Karpas-422 (cell line): ENCODE data around the gene EGFL8. TPM values are rescaled to one million over a fixed set of nuclear protein-coding genes. Genes with fewer than 3 reads are reported as not detected.

ENCODE experiments used
- DNase-seq: peaks from one replicate; pipeline ENCODE4 v3.0.0-alpha.2; 2015
- H2AFZ ChIP-seq: fragments of 200-600 bp; sonication (generic); 2 replicates; pipeline ENCODE4 v1.6.1; 2014; ENCODE audit warnings: antibody characterized with exemption, low read length, mixed read lengths
- H3K27ac ChIP-seq: fragments of 200-600 bp; sonication (generic); 2 replicates; pipeline ENCODE4 v1.5.1; 2014; ENCODE audit warnings: mild to moderate bottlenecking, low read length, moderate library complexity
- H3K27me3 ChIP-seq: fragments of 200-600 bp; sonication (generic); 2 replicates; pipeline ENCODE4 v1.6.1; 2014; ENCODE audit warnings: low read length, mixed read lengths
- H3K36me3 ChIP-seq: fragments of 200-600 bp; sonication (generic); 2 replicates; pipeline ENCODE4 v1.6.1; 2014; ENCODE audit warnings: low read length, mixed read lengths; ENCODE audit not compliant: insufficient read depth
- H3K4me1 ChIP-seq: fragments of 200-600 bp; sonication (generic); 2 replicates; pipeline ENCODE4 v1.6.1; 2014; ENCODE audit warnings: mild to moderate bottlenecking, low read length, mixed read lengths
- H3K4me2 ChIP-seq: fragments of 200-600 bp; sonication (generic); 2 replicates; pipeline ENCODE4 v1.6.1; 2014; ENCODE audit warnings: low read length, low read depth, mild to moderate bottlenecking; ENCODE audit not compliant: poor library complexity, severe bottlenecking
- H3K4me3 ChIP-seq: fragments of 200-600 bp; sonication (generic); 2 replicates; pipeline ENCODE4 v1.5.1; 2014; ENCODE audit warnings: mild to moderate bottlenecking, antibody characterized with exemption, low read length, mixed read lengths
- H3K79me2 ChIP-seq: fragments of 200-600 bp; sonication (generic); 2 replicates; pipeline ENCODE4 v1.6.1; 2014; ENCODE audit warnings: mild to moderate bottlenecking, low read length, mixed read lengths
- H3K9ac ChIP-seq: fragments of 200-600 bp; sonication (generic); 2 replicates; pipeline ENCODE4 v1.6.0; 2014; ENCODE audit warnings: low read length
- H3K9me2 ChIP-seq: fragments of 200-600 bp; sonication (generic), shearing (Covaris generic); replicated peaks from 2 replicates; pipeline ENCODE4 v1.6.0; 2014; ENCODE audit warnings: mild to moderate bottlenecking, low read length, moderate library complexity; ENCODE audit not compliant: insufficient read depth
- H3K9me3 ChIP-seq: fragments of 300-700, 200-600 bp; sonication (generic); 2 replicates; pipeline ENCODE4 v1.6.1; 2014; ENCODE audit warnings: low read length, mixed read lengths
- H4K20me1 ChIP-seq: fragments of 200-600 bp; sonication (generic); 2 replicates; pipeline ENCODE4 v1.6.1; 2014; ENCODE audit warnings: mild to moderate bottlenecking, antibody characterized with exemption, low read length, low read depth; ENCODE audit not compliant: insufficient read depth
- total RNA-seq: library from RNA; depleted of rRNA; stranded (reverse); fragments of >200 nt; shearing (Covaris generic); gene quantifications from 2 replicates; pipeline ENCODE4 v1.2.3, GENCODE V29; 2014; ENCODE audit warnings: low replicate concordance; rRNA removed

EGFL8 gene
- total RNA-seq, result 3.7 and 4.9 TPM in 2 replicates

DNA sequence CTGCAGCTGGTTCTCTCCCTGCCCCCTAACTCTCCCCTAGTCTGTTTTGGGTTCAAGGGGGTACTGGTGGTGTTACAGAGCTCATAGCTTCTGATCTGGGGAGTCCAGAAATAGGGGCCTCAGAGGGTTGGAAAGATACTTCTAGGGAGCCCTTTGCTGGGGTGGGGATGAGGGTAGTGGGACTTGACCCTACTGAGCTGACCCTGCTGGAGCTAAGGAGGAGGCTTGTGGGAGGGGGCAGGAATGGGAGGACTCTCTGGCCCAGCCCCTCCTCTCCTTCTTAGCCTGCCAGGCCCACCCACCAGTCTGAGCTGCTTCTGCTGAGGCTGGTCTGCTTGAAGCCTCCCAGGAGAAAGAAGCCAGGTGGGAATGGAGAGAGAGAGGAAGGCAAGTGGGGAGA lies at the start of gene EGFL8:
TSS of gene EGFL8 (plus strand) at position 301 of the 400 bp plus-strand sequence. CDS start 1,571 bp downstream, outside the sequence.
- no peak for DNase-seq
- H3K4me1 ChIP-seq, result peaks cover 12% of the 10 kb centered on the region
- H3K4me2 ChIP-seq, result no peak within 1 kb of the TSS

DNA sequence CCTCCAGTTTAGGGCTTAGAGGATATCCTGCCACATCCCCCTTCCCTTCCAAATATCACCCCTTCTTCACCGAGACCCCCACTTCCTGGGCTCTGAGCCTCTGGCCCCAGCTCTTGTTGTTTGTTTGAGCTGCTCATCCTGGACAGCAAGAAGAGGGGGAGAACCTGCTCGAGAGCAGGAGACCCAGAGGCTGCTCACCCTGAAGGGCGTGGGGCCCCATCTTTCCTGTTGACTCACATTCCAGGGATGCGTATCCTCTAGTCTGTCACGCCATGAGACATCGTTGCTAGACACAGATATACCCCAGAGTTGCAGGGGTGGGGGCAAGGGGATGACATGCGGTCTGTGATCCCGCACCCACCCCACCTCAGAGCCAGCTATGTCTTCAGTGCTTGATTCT lies 49.6 kb upstream of the EGFL8 start:
- H3K9ac ChIP-seq, result no peak overlapping the region
- H3K4me3 ChIP-seq, result no peak overlapping the region
- H3K27ac ChIP-seq, result no peak overlapping the region
- no peaks in the 10 kb centered on the region for H4K20me1 ChIP-seq
- H3K9me2 ChIP-seq, result no peaks in the 10 kb centered on the region
- no peaks in the 10 kb centered on the region for H3K4me1 ChIP-seq
- DNase-seq, result no peak
- H3K79me2 ChIP-seq, result no peaks in the 10 kb centered on the region
- H3K9me3 ChIP-seq, result no peaks in the 10 kb centered on the region
- H3K4me2 ChIP-seq, result no peak overlapping the region
- no peaks in the 10 kb centered on the region for H3K27me3 ChIP-seq
- peaks cover 7% of the 10 kb centered on the region for H3K36me3 ChIP-seq
- no peak overlapping the region for H2AFZ ChIP-seq

More for the DNA sequence above, at the start of gene EGFL8:
- Histone ChIP-seq H2AFZ (no peak within 1 kb of the TSS), H3K9ac (no peak within 1 kb of the TSS), H3K36me3 (peaks cover 7% of the 10 kb centered on the region; the same call in 1 of the 2 replicates), H3K27ac (no peak within 1 kb of the TSS), H3K79me2 (no peaks in the 10 kb centered on the region), H3K9me3 (no peaks in the 10 kb centered on the region), H4K20me1 (no peaks in the 10 kb centered on the region), H3K27me3 (no peaks in the 10 kb centered on the region), H3K9me2 (no peaks in the 10 kb centered on the region), H3K4me3 (no peak within 1 kb of the TSS)

DNA sequence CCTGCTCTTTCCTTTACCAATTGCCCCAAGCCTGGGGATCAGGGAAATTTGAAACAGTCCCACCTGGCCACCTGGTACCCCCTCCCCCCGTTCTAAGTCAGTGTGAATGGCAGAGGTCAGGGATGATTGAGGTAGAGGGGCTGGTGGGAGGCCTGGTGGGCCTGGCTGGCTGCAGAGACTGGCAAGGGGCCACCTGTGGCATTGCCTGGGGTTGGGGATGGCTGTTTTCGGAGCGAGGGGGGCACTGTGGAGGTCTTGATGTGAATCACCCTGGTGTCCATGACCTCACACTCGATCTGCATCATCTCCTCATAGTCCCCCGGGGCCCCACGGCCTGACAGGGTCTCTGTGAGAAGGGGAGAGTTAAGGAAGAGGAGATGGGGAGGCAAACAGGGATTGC lies 48.8 kb upstream of the EGFL8 start:
- Histone ChIP-seq H3K4me3 (no peak overlapping the region), H4K20me1 (no peaks in the 10 kb centered on the region), H3K9me2 (no peaks in the 10 kb centered on the region)

DNA sequence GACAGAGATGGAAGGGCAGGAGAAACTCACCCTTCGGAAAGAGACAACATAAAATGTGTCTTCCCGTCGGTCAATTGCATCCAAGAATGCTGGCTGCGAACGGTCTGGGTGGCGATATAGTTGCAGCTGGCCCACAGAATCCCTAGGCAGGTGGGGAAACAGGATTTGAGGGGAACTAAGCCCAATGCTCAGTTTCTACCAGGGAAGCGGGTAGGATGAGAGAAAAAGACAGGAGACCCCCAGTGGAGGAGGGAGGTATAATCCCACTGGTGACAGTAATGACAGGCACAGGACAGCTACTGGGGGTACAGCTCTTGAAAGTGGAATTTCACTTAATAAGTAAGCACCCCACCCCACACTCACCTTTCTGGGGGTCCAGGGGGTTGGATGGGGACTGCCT lies 47.7 kb upstream of the EGFL8 start:
- Histone ChIP-seq H3K4me1 (no peaks in the 10 kb centered on the region), H3K4me2 (no peak overlapping the region), H3K4me3 (no peak overlapping the region), H3K9ac (no peak overlapping the region), H3K36me3 (peaks cover 7% of the 10 kb centered on the region), H4K20me1 (no peaks in the 10 kb centered on the region), H3K27me3 (no peaks in the 10 kb centered on the region), H3K27ac (no peak overlapping the region), H3K9me3 (no peaks in the 10 kb centered on the region), H2AFZ (no peak overlapping the region), H3K9me2 (no peaks in the 10 kb centered on the region), H3K79me2 (no peaks in the 10 kb centered on the region)
- peak; percentile 64 for DNase-seq

More for the DNA sequence above, 48.8 kb upstream of the EGFL8 start:
- DNase-seq, result no peak
- no peak overlapping the region for H3K27ac ChIP-seq
- peaks cover 7% of the 10 kb centered on the region for H3K36me3 ChIP-seq
- no peak overlapping the region for H3K9ac ChIP-seq
- no peaks in the 10 kb centered on the region for H3K4me1 ChIP-seq
- no peak overlapping the region for H3K4me2 ChIP-seq
- H3K27me3 ChIP-seq, result no peaks in the 10 kb centered on the region
- no peaks in the 10 kb centered on the region for H3K9me3 ChIP-seq
- H2AFZ ChIP-seq, result no peak overlapping the region
- no peaks in the 10 kb centered on the region for H3K79me2 ChIP-seq

DNA sequence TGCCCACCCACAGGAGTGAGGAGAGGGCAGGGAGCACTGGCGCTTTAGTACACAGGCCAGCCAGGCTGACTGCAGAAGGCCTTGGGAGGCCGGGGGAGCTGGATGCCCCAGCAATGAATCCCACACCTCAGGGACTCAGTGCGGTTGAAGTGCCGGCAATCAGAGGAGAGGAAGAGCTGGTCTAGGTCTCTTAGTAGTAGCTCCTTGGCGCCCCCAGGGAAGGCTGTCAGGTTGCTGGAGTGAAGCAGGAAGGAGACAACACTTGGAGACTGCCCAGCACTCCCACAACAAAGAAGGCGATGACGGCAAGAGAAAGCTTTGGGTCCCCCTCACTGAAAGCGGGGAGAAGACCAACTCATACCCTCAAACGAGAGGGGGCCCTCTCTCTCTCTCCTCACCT lies 46.9 kb upstream of the EGFL8 start:
- H3K9ac ChIP-seq, result no peak overlapping the region
- no peak overlapping the region for H3K4me2 ChIP-seq
- no peaks in the 10 kb centered on the region for H3K4me1 ChIP-seq
- no peak for DNase-seq
- H3K9me3 ChIP-seq, result no peaks in the 10 kb centered on the region
- no peaks in the 10 kb centered on the region for H3K9me2 ChIP-seq
- H3K79me2 ChIP-seq, result no peaks in the 10 kb centered on the region
- peaks cover 7% of the 10 kb centered on the region for H3K36me3 ChIP-seq
- H2AFZ ChIP-seq, result no peak overlapping the region
- no peak overlapping the region for H3K27ac ChIP-seq
- no peaks in the 10 kb centered on the region for H3K27me3 ChIP-seq
- H3K4me3 ChIP-seq, result no peak overlapping the region
- H4K20me1 ChIP-seq, result no peaks in the 10 kb centered on the region

DNA sequence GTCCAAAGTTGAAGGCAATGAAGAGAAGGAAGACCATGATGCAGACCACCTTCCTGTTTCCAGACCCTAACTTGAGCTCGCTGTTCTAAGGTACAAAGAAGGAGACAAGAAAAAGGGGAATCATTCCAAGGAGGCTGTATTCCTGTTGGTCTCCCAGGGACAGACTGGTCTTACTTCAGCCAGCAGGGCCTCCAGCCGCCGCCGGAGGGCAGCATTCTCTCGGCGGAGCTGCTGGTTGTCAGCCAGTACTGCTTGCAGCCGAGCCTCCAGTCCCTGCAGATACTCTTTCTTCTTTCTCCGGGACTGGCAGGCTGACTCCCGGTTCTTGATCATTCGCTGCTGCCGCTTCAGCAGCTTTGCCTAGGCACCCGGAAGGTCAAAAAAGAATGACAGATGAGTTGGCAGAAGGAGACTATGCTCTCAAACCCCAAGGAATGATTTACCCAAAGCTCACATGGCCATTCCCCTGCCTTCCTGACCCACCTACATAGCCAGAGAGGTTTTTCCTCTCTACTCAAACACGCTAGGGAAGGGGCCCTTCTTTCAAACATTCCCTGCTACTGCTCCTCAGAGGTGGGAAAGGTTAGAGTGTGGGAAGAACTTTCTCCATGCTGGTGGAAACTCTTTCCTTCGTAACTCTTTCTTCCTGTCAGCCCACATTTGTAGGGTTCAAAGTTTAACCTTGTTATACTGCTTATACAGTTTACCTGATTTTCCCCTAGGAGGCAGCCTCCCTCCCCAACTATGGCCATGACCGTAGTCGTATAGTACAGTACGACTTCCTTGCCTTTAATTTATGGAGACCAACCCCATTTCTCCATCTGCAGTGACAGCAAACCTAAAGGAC lies 45.4 kb upstream of the EGFL8 start:
- Histone ChIP-seq H3K27me3 (no peaks in the 10 kb centered on the region), H2AFZ (no peak overlapping the region), H3K27ac (no peak overlapping the region), H3K9ac (no peak overlapping the region), H3K4me2 (no peak overlapping the region), H3K9me2 (no peaks in the 10 kb centered on the region), H4K20me1 (no peaks in the 10 kb centered on the region), H3K36me3 (peaks cover 7% of the 10 kb centered on the region), H3K79me2 (no peaks in the 10 kb centered on the region), H3K9me3 (no peaks in the 10 kb centered on the region), H3K4me3 (no peak overlapping the region), H3K4me1 (no peaks in the 10 kb centered on the region)
- DNase-seq, result peak; percentile 87

DNA sequence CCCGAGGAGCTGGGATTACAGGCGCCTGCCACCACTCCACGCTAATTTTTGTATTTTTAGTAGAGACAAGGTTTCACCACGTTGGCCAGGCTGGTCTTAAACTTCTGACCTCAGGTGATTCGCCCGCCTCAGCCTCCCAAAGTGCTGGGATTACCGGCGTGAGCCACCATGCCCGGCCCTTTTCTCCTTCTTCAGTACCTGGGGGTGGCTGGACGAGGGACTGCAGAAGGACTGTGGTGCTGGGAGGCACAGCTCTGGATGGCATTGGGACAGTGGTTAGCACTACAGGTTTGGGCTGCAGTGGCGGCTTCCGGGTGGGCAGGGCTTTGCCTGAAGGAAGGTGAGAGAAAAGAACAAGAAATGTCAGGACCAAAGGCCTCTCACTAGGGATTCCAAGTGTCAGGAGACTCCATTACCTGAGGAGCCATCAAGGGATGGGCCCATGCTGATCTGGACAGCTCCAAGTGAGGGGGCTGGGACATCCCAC lies 43.8 kb upstream of the EGFL8 start:
- H3K9me2 ChIP-seq, result no peaks in the 10 kb centered on the region
- H3K36me3 ChIP-seq, result peaks cover 4% of the 10 kb centered on the region; the same call in 1 of the 2 replicates

DNA sequence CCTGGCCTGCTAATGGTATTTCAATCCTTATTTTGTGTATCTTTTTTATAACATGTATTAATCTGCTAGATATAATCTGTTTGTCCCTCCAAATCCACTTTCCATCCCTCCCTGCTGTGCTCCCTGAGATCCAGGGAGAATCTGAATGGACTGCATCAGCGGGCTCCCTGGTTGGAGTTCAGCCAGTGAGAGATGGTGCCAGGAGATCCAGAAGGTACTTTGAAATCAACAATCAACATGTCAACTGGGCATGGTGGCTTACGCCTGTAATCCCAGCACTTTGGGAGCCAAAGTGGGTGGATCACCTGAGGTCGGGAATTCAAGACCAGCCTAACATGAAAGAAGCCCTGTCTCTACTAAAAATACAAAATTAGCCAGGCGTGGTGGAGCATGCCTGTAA lies 40.7 kb upstream of the EGFL8 start:
- Histone ChIP-seq H3K9me2 (no peaks in the 10 kb centered on the region), H3K4me1 (peaks cover 20% of the 10 kb centered on the region), H2AFZ (no peak overlapping the region), H3K36me3 (no peaks in the 10 kb centered on the region; the same call in 1 of the 2 replicates), H3K79me2 (peaks cover 32% of the 10 kb centered on the region), H3K27ac (no peak overlapping the region), H3K9me3 (no peaks in the 10 kb centered on the region), H3K4me2 (no peak overlapping the region), H3K9ac (no peak overlapping the region), H4K20me1 (no peaks in the 10 kb centered on the region), H3K27me3 (no peaks in the 10 kb centered on the region), H3K4me3 (no peak overlapping the region)
- no peak for DNase-seq

More for the DNA sequence above, 43.8 kb upstream of the EGFL8 start:
- no peak overlapping the region for H3K4me3 ChIP-seq
- no peak overlapping the region for H2AFZ ChIP-seq
- H3K27me3 ChIP-seq, result no peaks in the 10 kb centered on the region
- no peaks in the 10 kb centered on the region for H3K4me1 ChIP-seq
- no peak overlapping the region for H3K4me2 ChIP-seq
- H3K79me2 ChIP-seq, result peaks cover 5% of the 10 kb centered on the region; the same call in 1 of the 2 replicates
- no peaks in the 10 kb centered on the region for H3K9me3 ChIP-seq
- no peak overlapping the region for H3K9ac ChIP-seq
- H4K20me1 ChIP-seq, result no peaks in the 10 kb centered on the region
- no peak for DNase-seq
- no peak overlapping the region for H3K27ac ChIP-seq
